M059J (cell line): ENCODE data around the gene RAI14. TPM values are rescaled to one million over a fixed set of nuclear protein-coding genes. Genes with fewer than 3 reads are reported as not detected.
"Not testable (repeated sequence)": the region's sequence is repeated elsewhere in the genome, so short reads cannot be mapped to it uniquely, and the experiment has no call there.

Experiments
- DNase-seq: peaks from one replicate; pipeline ENCODE4 v3.0.0-alpha.2; 2012; ENCODE audit warnings: low read depth
- total RNA-seq: library from RNA; depleted of rRNA; stranded (reverse); fragments of >200 nt; shearing (Covaris generic); gene quantifications from 2 replicates; pipeline ENCODE4 v1.2.3, GENCODE V29; 2014

The RAI14 gene
- total RNA-seq, 1 experiment from 2014 or later, result 117 TPM

GRCh38 chr5:34698754-34699153 is 42.6 kb downstream of the RAI14 start:
- no peak for DNase-seq

- no peak for DNase-seq
Observed at GRCh38 chr5:34699155-34700077, 43.3 kb downstream of the RAI14 start.

- DNase-seq, result no peak
Observed at GRCh38 chr5:34700078-34700452, 43.9 kb downstream of the RAI14 start.

- not testable (repeated sequence) for DNase-seq
Observed at GRCh38 chr5:34701442-34701841, 45.3 kb downstream of the RAI14 start.

GRCh38 chr5:34703767-34704713 is 47.9 kb downstream of the RAI14 start:
- no peak for DNase-seq

- DNase-seq, result peak; percentile 63
Observed at GRCh38 chr5:34706084-34706483, 50.0 kb downstream of the RAI14 start.

- peak; percentile 75 for DNase-seq
Observed at GRCh38 chr5:34707451-34708107, 51.5 kb downstream of the RAI14 start.

- DNase-seq, result no peak
Observed at GRCh38 chr5:34708777-34709176, 52.6 kb downstream of the RAI14 start.

- peak; percentile 89 for DNase-seq
Observed at GRCh38 chr5:34709861-34710673, 53.9 kb downstream of the RAI14 start.

GRCh38 chr5:34712565-34712964 is 56.4 kb downstream of the RAI14 start:
- no peak for DNase-seq

- DNase-seq, result peak; percentile 65
Observed at GRCh38 chr5:34715711-34716110, 59.6 kb downstream of the RAI14 start.

GRCh38 chr5:34716986-34717385 is 60.9 kb downstream of the RAI14 start:
- peak; percentile 69 for DNase-seq

- peak; percentile 100 for DNase-seq
Observed at GRCh38 chr5:34717426-34718327, 61.5 kb downstream of the RAI14 start.

GRCh38 chr5:34718516-34718915 is 62.4 kb downstream of the RAI14 start:
- peak; percentile 47 for DNase-seq

- no peak for DNase-seq
Observed at GRCh38 chr5:34719029-34719428, 62.9 kb downstream of the RAI14 start.

- DNase-seq, result no peak
Observed at GRCh38 chr5:34721327-34721726, 65.2 kb downstream of the RAI14 start.

- no peak for DNase-seq
Observed at GRCh38 chr5:34722183-34722582, 66.1 kb downstream of the RAI14 start.

- no peak for DNase-seq
Observed at GRCh38 chr5:34724741-34725140, 68.6 kb downstream of the RAI14 start.

- DNase-seq, result not testable (repeated sequence)
Observed at GRCh38 chr5:34727166-34727749, 71.1 kb downstream of the RAI14 start.

- no peak for DNase-seq
Observed at GRCh38 chr5:34728236-34728635, 72.1 kb downstream of the RAI14 start.
